ENCODE results near the gene C1orf232. TPM values are rescaled to one million over a fixed set of nuclear protein-coding genes. Genes with fewer than 3 reads are reported as not detected.

Gene C1orf232
- polyA plus RNA-seq, 1 experiment = not detected

- no peak for DNase-seq (ENCODE audit: low read depth)
- peaks cover 19% of the 10 kb centered on the region for H3K27me3 ChIP-seq (ENCODE audit: control insufficient read depth, insufficient read depth, low read length)
- ChIA-PET CTCF (interaction anchor here (1.8 kb wide), 1 partner anchor 14 kb away, joined by 6 read pairs; no protein-coding TSS in a partner anchor), POLR2A (no interaction called here)
- no peak within 1 kb of the TSS for H3K4me3 ChIP-seq (ENCODE audit: low read depth, low read length)
- TF ChIP-seq CTCF (IDR thresholded peaks at IDR 0.05; ENCODE audit: insufficient read depth, low read depth, low read length) = no peak
- no peaks in the 10 kb centered on the region for H3K36me3 ChIP-seq (ENCODE audit: control insufficient read depth, insufficient read depth, low read length)
Observed at GRCh38 chr1:26158908-26159742, 9.6 kb downstream of the C1orf232 start, which contains the start of gene FAM110D. FAM110D (plus strand) TSS chr1:26159079; CDS start chr1:26161292, 2,213 bp downstream.

- Histone ChIP-seq H3K36me3 (ENCODE audit: control insufficient read depth, insufficient read depth, low read length) (no peaks in the 10 kb centered on the region), H3K27me3 (ENCODE audit: control insufficient read depth, insufficient read depth, low read length) (peaks cover 23% of the 10 kb centered on the region), H3K4me3 (ENCODE audit: low read depth, low read length) (no peak overlapping the region)
- no peak for TF ChIP-seq CTCF (IDR thresholded peaks at IDR 0.05; ENCODE audit: insufficient read depth, low read depth, low read length)
- ChIA-PET POLR2A (no interaction called here), CTCF (interaction anchor here (1.8 to 5.7 kb wide), 2 partner anchors 15 to 163 kb away, joined by 6 to 51 read pairs; no protein-coding TSS in a partner anchor)
- DNase-seq (ENCODE audit: low read depth) = no peak
Observed at GRCh38 chr1:26158271-26158907, 10.4 kb downstream of the C1orf232 start.

DNA sequence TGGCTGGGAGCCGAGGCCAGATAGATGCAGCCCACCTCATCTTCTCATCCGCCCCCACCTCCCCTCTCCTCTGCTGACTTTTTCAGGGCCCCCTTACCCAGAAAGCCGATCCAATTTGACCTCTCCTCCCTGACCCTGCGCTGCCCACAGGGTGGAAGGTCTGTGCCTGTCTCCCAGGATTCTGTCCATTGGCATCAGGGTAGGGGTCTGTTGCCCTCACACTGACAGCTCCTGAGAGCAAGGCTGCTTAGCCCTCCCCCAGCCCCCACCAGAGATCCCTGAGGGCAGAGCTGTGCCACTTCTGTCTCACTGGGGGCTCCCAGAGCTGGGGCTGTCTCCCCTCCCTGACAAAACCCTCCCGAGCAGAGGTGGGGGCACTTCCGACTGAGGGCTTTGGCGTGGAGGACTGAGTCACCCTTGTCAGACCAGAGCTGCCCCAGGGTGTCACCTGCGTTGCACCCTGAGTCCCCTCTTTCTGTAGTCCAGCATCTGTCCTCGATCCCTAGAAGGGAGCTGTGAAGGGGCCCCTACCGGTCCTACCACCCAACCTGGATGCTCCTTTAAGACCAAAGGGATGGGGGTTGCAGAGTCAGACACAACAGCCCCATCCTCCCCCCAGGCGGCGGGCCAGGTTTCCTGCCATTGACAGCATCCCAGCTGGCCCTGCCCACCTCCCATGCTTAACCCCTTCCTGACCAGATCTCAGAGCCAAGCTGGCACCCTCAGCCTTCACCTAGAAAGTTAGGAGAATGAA, 12.3 kb downstream of the C1orf232 start:
- CTCF ChIA-PET = interaction anchor here (0.9 to 5.7 kb wide), 10 partner anchors 9 to 261 kb away, joined by 3 to 51 read pairs (median 6); partner anchors contain the start of genes CEP85 and ZNF593
- no peak overlapping the region for H3K4me3 ChIP-seq (ENCODE audit: low read depth, low read length)

GRCh38 chr1:26155370-26156284, 13.1 kb downstream of the C1orf232 start:
- Histone ChIP-seq H3K4me3 (ENCODE audit: low read depth, low read length) (no peak overlapping the region), H3K36me3 (ENCODE audit: control insufficient read depth, insufficient read depth, low read length) (no peaks in the 10 kb centered on the region), H3K27me3 (ENCODE audit: control insufficient read depth, insufficient read depth, low read length) (peaks cover 27% of the 10 kb centered on the region)
- DNase-seq (ENCODE audit: low read depth) = no peak
- TF ChIP-seq CTCF (IDR thresholded peaks at IDR 0.05; ENCODE audit: insufficient read depth, low read depth, low read length) = no peak
- POLR2A ChIA-PET = no interaction called here
- CTCF ChIA-PET = interaction anchor here (0.9 to 5.7 kb wide), 10 partner anchors 8 to 260 kb away, joined by 3 to 51 read pairs (median 6); partner anchors contain the start of genes CEP85 and ZNF593

More for the DNA sequence above, 12.3 kb downstream of the C1orf232 start:
- no peak for TF ChIP-seq CTCF (IDR thresholded peaks at IDR 0.05; ENCODE audit: insufficient read depth, low read depth, low read length)
- POLR2A ChIA-PET = no interaction called here
- DNase-seq (ENCODE audit: low read depth) = no peak
- H3K36me3 ChIP-seq (ENCODE audit: control insufficient read depth, insufficient read depth, low read length) = no peaks in the 10 kb centered on the region
- peaks cover 25% of the 10 kb centered on the region for H3K27me3 ChIP-seq (ENCODE audit: control insufficient read depth, insufficient read depth, low read length)
